ENCODE data around the gene BSCL2.
"Not testable (repeated sequence)": the region's sequence is repeated elsewhere in the genome, so short reads cannot be mapped to it uniquely, and the experiment has no call there.

The BSCL2 gene

GRCh38 chr11:62707277-62707861, at the start of gene BSCL2, which contains the start of gene GNG3:
TSS of gene BSCL2 (minus strand) at chr11:62707424. CDS start at chr11:62707195, 229 bp downstream.
TSS of gene GNG3 (plus strand) at chr11:62707676. CDS start at chr11:62708296, 620 bp downstream.
- in situ Hi-C loops (cut with HindIII; ENCODE audit: low sequenced_read_pairs): no loop called here

GRCh38 chr11:62755086-62755615, 47.9 kb upstream of the BSCL2 start:
- in situ Hi-C loops (cut with HindIII; ENCODE audit: low sequenced_read_pairs): no loop called here

DNA sequence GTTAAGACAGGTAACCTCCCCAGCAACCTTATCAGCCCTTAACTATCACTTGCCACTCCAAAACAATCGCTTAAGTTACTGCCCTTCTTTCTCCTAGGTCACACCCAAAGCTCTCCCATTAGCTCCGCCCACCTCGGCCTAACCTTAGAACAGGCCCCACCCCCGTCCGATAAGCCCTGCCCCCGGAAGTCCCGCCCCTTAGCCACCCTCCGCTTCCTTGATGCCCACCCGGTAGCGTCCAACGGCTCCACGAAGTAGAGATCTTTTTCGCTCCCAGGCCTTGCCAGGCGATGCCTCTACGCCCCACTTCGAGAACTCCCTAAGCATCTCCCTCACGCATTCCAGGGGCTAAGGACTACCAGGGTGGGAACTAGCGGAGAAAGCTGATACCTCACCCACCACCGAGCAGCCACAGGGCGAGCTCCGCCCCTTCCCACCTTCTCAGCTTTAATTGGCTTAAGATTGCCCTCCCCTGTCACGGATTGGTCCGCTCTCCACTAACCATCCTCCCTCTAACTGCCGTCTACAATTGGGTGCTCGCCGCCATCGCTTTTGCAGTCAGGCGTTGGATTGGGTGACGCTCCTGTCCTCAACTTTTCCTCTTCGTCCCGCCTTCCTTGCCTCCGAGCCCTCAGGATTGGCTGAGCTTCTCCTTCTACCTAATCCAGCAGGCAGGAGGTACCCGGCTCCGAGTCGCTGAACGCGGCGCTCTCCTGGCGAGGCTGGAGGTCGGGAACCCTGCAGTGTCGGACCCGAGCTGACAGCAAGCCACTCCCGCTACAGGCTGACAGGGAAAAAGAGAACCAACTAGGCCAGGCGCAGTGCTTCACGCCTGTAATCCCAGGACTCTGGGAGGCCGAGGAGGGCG, 46.7 kb upstream of the BSCL2 start, which contains the start of gene ZBTB3:
TSS of gene ZBTB3 (minus strand) at position 425 of the 868 bp plus-strand sequence. CDS start 496 bp downstream, outside the sequence.
- in situ Hi-C loops (cut with HindIII; ENCODE audit: low sequenced_read_pairs): no loop called here

DNA sequence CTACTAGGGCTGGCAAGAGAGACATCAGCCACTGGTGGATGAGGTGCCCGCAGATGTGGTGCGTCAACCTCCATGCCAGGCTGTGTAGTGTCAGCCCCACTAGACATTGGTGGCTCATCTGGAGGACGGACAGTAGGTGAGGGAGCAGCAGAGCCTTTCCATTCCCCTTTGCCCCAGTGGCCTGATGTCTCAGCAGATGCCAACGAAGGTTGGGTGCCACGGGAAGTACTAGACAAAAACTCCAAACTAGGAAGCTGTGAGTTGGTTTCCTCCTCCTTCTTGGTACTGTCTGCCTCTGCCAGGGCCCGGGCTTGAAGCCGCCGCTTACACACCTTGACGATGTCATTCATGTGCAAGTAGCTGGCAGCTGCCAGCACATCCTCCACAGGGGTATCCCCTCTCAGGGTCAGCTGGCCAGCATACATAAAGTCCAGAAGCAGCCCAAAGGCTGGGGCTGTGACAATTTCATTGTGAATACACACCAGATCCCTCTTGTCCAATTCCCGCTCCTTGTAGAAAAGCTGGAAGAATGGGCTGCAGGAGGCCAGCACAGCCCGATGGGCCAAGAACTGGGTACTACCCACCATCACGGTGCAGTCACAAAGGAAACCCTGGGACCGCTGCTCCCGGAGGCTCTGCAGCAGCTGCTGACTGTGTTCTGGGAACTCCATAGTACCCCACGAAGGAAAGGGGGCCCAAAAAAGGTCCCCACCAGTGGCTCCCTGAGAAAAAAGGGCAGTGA, 45.9 kb upstream of the BSCL2 start:
- in situ Hi-C loops (cut with HindIII; ENCODE audit: low sequenced_read_pairs): no loop called here

DNA sequence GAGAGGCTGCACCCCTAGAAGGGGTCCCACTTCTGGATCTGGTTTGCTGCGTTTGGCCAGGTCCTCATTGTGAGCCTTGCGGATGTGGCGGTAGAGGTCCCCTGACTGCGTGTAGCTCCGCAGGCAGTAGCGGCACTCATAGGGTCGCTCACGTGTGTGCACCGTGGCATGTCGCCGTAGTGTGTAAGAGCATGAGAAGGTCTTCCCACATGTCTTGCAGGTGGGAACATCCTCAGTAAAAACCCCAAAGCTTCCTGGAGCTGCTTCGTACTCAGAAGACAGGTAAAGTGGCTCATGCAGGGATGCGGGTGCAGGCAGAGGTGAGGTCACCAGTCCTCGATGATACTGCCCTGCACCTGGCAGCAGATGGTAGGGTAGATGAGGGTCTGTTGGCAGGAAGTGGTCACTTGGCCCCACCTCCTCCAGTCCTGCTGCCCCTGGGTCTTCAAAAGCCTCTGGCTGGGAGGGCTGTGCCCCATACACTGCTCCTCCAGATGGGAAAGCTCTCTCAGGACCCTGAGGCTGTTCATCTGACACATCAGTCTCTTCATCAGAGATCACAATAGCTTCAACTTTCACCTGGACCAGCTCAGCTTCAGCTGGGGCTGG, 45.1 kb upstream of the BSCL2 start:
- in situ Hi-C loops (cut with HindIII; ENCODE audit: low sequenced_read_pairs): no loop called here

- in situ Hi-C loops (cut with HindIII; ENCODE audit: low sequenced_read_pairs): not testable (repeated sequence)
Measured at GRCh38 chr11:62749931-62750330, 42.7 kb upstream of the BSCL2 start.

GRCh38 chr11:62747475-62748160, 40.4 kb upstream of the BSCL2 start:
- in situ Hi-C loops (cut with HindIII; ENCODE audit: low sequenced_read_pairs): no loop called here

- in situ Hi-C loops (cut with HindIII; ENCODE audit: low sequenced_read_pairs): no loop called here
Measured at GRCh38 chr11:62737196-62737595, 30.0 kb upstream of the BSCL2 start.

GRCh38 chr11:62732830-62733229, 25.6 kb upstream of the BSCL2 start:
- in situ Hi-C loops (cut with HindIII; ENCODE audit: low sequenced_read_pairs): no loop called here

DNA sequence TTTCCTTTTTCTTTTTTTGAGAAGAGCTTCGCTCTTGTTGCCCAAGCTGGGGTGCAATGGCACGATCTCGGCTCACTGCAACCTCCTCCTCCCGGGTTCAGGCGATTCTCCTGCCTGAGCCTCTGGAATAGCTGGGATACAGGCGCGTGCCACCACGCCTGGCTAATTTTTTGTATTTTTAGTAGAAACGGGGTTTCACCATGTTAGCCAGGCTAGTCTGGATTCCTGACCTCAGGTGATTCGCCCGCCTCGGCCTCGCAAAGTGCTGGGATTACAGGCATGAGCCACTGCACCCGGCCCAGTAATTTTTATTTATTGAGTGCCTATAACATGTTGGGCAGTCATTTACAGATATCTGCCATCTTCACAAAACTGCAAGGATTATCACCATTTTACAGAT, 22.9 kb upstream of the BSCL2 start:
- in situ Hi-C loops (cut with HindIII; ENCODE audit: low sequenced_read_pairs): not testable (repeated sequence)

- in situ Hi-C loops (cut with HindIII; ENCODE audit: low sequenced_read_pairs): no loop called here
Measured at GRCh38 chr11:62728171-62728988, 21.2 kb upstream of the BSCL2 start, which contains the start of gene TTC9C. TSS of gene TTC9C (plus strand) at chr11:62728486. CDS start at chr11:62728849, 363 bp downstream.

DNA sequence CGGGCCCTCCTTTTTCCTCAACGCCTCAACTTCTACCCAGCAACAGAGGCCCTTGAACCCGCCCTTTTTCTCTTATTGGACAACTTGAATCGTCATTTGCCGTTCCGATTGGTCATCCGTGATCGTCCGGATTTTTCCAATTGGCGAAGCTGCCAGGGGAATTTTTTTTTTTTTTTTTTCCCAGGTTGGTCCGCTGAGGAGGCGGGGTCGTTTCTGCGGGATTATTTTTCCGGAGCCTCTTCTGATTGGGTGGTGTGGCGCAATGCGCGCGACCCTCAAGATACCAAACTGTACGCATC, 20.6 kb upstream of the BSCL2 start:
- in situ Hi-C loops (cut with HindIII; ENCODE audit: low sequenced_read_pairs): no loop called here

DNA sequence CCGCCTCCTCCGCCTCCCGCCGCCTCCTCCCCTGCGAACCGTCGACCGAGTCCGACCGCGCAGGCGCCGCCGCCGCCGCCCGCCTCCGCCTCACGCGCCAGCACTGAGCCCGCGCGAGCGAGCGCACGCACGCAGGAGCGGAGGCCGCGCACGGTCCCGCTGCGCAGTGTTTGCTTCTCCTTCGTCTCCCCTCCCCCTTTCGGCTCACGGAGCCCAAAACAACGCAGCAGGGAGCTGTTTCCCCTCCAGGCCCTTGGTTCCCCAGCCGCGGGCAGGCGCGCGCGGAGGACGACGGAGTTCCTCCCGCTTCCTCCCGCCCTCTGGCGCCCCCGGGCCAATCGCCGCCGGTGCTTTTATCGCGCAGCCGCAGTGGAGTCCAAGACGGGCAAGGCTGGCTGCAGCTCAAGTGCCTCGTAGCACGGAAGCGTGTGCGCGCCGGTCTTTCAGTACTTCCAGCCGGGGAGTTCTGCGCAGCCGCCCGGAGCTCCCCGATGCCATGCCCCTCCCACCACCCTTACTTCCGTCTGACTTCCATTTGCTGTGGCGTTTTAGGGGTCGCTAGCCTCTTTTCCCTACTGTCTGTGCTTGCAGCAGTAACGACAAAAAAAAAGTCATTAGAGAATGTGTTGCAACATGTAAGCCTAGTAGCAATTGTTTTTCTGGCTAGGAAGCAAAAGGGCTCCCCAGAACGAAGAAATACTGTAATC, 20.1 kb upstream of the BSCL2 start, which contains the start of gene HNRNPUL2:
TSS of gene HNRNPUL2 (minus strand) at position 293 of the 707 bp plus-strand sequence. CDS start 301 bp downstream, outside the sequence.
- in situ Hi-C loops (cut with HindIII; ENCODE audit: low sequenced_read_pairs): no loop called here

- in situ Hi-C loops (cut with HindIII; ENCODE audit: low sequenced_read_pairs): no loop called here
Measured at GRCh38 chr11:62726915-62727164, 19.6 kb upstream of the BSCL2 start.

- in situ Hi-C loops (cut with HindIII; ENCODE audit: low sequenced_read_pairs): no loop called here
Measured at GRCh38 chr11:62726156-62726914, 19.1 kb upstream of the BSCL2 start.

- in situ Hi-C loops (cut with HindIII; ENCODE audit: low sequenced_read_pairs): no loop called here
Measured at GRCh38 chr11:62725646-62726045, 18.4 kb upstream of the BSCL2 start.

GRCh38 chr11:62724171-62724570, 16.9 kb upstream of the BSCL2 start:
- in situ Hi-C loops (cut with HindIII; ENCODE audit: low sequenced_read_pairs): no loop called here

DNA sequence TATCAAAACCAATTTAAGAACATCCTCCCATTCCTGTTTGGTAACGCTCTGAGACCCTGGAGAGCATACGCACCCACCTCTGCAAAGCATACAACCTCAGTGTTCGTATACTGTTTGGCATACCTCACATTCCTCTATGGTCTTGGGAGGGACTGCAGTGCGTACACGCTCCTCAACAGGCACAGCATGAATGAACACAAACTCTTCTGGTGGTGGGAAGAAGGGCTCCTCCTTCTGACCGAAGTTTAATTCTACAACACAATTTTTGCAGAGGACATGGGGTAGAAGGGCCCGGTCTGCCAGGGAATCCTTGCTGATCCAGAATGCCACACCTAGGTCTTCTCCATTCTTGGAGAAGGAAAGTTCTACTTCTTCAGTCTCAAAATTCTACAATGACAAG, 14.8 kb upstream of the BSCL2 start:
- in situ Hi-C loops (cut with HindIII; ENCODE audit: low sequenced_read_pairs): no loop called here
